ENCODE measurements around the gene ARHGEF19. TPM values are rescaled to one million over a fixed set of nuclear protein-coding genes. Genes with fewer than 3 reads are reported as not detected.
"Not testable (repeated sequence)": the region's sequence is repeated elsewhere in the genome, so short reads cannot be mapped to it uniquely, and the experiment has no call there.

The ARHGEF19 gene
- total RNA-seq, 1 experiment from 2014 or later, result 21.1 TPM

DNA sequence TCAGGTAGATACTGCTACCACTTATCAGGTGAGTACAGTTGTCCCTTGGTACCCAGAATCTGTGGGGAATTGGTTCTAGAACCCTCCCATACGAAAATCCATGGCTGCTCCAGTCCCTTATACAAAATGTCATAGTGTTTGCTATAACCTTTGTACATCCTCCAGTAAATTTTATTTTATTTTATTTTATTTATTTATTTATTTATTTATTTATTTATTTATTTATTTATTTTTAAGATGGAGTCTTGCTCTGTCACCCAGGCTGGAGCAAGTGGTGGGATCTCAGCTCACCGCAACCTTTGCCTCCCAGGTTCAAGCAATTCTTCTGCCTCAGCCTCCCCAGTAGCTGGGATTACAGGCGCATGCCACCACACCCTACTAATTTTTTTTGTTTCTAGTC is 1.1 kb upstream of the ARHGEF19 start:
- not testable (repeated sequence) for H2AK5ac ChIP-seq (ENCODE audit: insufficient read length, low read length); H2BK15ac ChIP-seq (ENCODE audit: low read depth, low read length); H4K91ac ChIP-seq (ENCODE audit: insufficient read length, low read depth, low read length); H2AFZ ChIP-seq (ENCODE audit: low read length); H2BK5ac ChIP-seq (ENCODE audit: insufficient read length, low read length); H3K27me3 ChIP-seq (ENCODE audit: insufficient read depth, low read length); H2BK20ac ChIP-seq (ENCODE audit: low read depth, low read length, poor library complexity, severe bottlenecking); H3K27ac ChIP-seq (ENCODE audit: insufficient read length, low read depth, low read length); H2BK120ac ChIP-seq (ENCODE audit: low read depth, low read length, poor library complexity, severe bottlenecking); DNase-seq; H3K36me3 Mint-ChIP-seq (ENCODE audit: insufficient read depth in 1 of 3, low read depth in 3 of 3); H3K18ac ChIP-seq (ENCODE audit: insufficient read length, low read depth, low read length); H3K23ac ChIP-seq (ENCODE audit: insufficient read length, low read depth, low read length); H3K4ac ChIP-seq (ENCODE audit: low read depth, low read length); H3K79me1 ChIP-seq (ENCODE audit: insufficient read depth, low read depth, low read length, poor library complexity, severe bottlenecking); H3K56ac ChIP-seq (ENCODE audit: insufficient read length, low read depth, low read length); H3K9ac ChIP-seq (ENCODE audit: extremely low read depth, insufficient read length, low read length); H3K14ac ChIP-seq (ENCODE audit: insufficient read depth, low read length); H3K9me3 Mint-ChIP-seq; H4K20me1 ChIP-seq (ENCODE audit: control insufficient read depth, insufficient read depth, insufficient read length); H4K8ac ChIP-seq (replicated peaks; ENCODE audit: insufficient read length, low read depth, low read length); H3T11ph ChIP-seq (ENCODE audit: low read length); H2BK12ac ChIP-seq (ENCODE audit: insufficient read length, low read depth, low read length); H3K4me2 ChIP-seq (ENCODE audit: insufficient read depth, insufficient read length, low read length); H4K5ac ChIP-seq (ENCODE audit: insufficient read length, low read depth, low read length); H3K9me3 ChIP-seq (ENCODE audit: control insufficient read depth, low read depth, low read length); H3K79me2 ChIP-seq (ENCODE audit: insufficient read depth, low read length); H3K27ac Mint-ChIP-seq
- no CpG with 5 or more reads among the region's 3 CpGs for WGBS (ENCODE audit: extremely low coverage, insufficient read length, low lambda C conversion rate)
- H3K4me1 Mint-ChIP-seq, result peaks cover 48 to 49% of the 10 kb centered on the region in 2 experiments
- H3K4me3 Mint-ChIP-seq, result 0 out of 5 replicates have a peak overlapping the region, but pooled peaks of 1 of the 2 experiments have one; percentile 28
- H3K27me3 Mint-ChIP-seq (ENCODE audit: low read depth), result peaks cover 18% of the 10 kb centered on the region
- H3K4me1 ChIP-seq (ENCODE audit: insufficient read depth, low read length), result peaks cover 12% of the 10 kb centered on the region; the same call in 1 of the 2 replicates
- H3K23me2 ChIP-seq (ENCODE audit: insufficient read length, low read depth, low read length, poor library complexity, severe bottlenecking), result peaks cover 24% of the 10 kb centered on the region
